Panc1 (cell line): ENCODE data around the gene APP. TPM values are rescaled to one million over a fixed set of nuclear protein-coding genes. Genes with fewer than 3 reads are reported as not detected.

Experiments used
- ATAC-seq: fragments of 200-7000 bp; cut with Tn5 transposase; 2 replicates; pipeline ENCODE4 v1.9.1; 2020; ENCODE audit warnings: mild to moderate bottlenecking, moderate library complexity
- BruUV-seq: library from RNA; stranded (reverse); fragments of 400-500 nt; replicated peaks from 2 replicates; lab custom pipeline; 2021; lab: Mats Ljungman, UMichigan
- CTCF ChIA-PET: fragments of 300-600 bp; sonication (Branson Sonifier 250); formaldehyde crosslinking; loops from one replicate; lab custom pipeline; 2022; ENCODE audit warnings: antibody characterized with exemption; lab: Charles Lee
- POLR2A ChIA-PET: fragments of 300-600 bp; sonication (Branson Sonifier 250); formaldehyde crosslinking; loops from one replicate; lab custom pipeline; 2022; ENCODE audit warnings: antibody characterized with exemption; lab: Charles Lee
- DNase-seq: peaks from one replicate; pipeline ENCODE4 v3.0.0-alpha.2; 2010; ENCODE audit warnings: low read depth, low spot score
- H3K27ac ChIP-seq: 2 replicates; pipeline ENCODE4 v1.5.1; 2011; ENCODE audit warnings: mild to moderate bottlenecking, low read length, inconsistent platforms
- H3K27me3 ChIP-seq: fragments of 200-500 bp; sonication (Bioruptor generic); 2 replicates; pipeline ENCODE4 v1.6.0; 2014; ENCODE audit warnings: low read length, inconsistent platforms; ENCODE audit not compliant: control insufficient read depth, insufficient read depth
- H3K36me3 ChIP-seq: fragments of 200-500 bp; sonication (Bioruptor generic); 2 replicates; pipeline ENCODE4 v1.5.1; 2014; ENCODE audit warnings: inconsistent platforms, mild to moderate bottlenecking, low read length, moderate library complexity; ENCODE audit not compliant: control insufficient read depth, insufficient read depth
- H3K4me1 ChIP-seq: 2 replicates; pipeline ENCODE4 v1.5.1; 2011; ENCODE audit warnings: inconsistent platforms, mild to moderate bottlenecking, low read length, moderate library complexity; ENCODE audit not compliant: control insufficient read depth, insufficient read depth
- H3K4me3 ChIP-seq, 2 experiments: 2 replicates each; pipeline ENCODE4 v1.5.1; 2011 to 2012; ENCODE audit warnings: low read depth in 2 of 2, low read length in 2 of 2, mild to moderate bottlenecking in 2 of 2, inconsistent platforms in 1 of 2, moderate library complexity in 1 of 2
- H3K9me3 ChIP-seq: fragments of 200-500 bp; sonication (Bioruptor generic); 2 replicates; pipeline ENCODE4 v1.5.1; 2014; ENCODE audit warnings: low read depth, mild to moderate bottlenecking, inconsistent platforms, low read length, moderate library complexity; ENCODE audit not compliant: control insufficient read depth, insufficient read depth
- POLR2AphosphoS5 ChIP-seq: IDR thresholded peaks from 2 replicates; pipeline ENCODE4 v1.6.1; 2012; ENCODE audit warnings: mild to moderate bottlenecking, low read depth, low read length, moderate library complexity
- REST ChIP-seq, 2 experiments: IDR thresholded peaks; 2 replicates each; pipeline ENCODE4 v1.6.1; 2011 to 2012; ENCODE audit warnings: low read depth in 2 of 2, control low read depth in 1 of 2, low read length in 1 of 2, mild to moderate bottlenecking in 1 of 2, moderate library complexity in 1 of 2; ENCODE audit not compliant: insufficient read depth in 1 of 2
- SIN3A ChIP-seq: IDR thresholded peaks from 2 replicates; pipeline ENCODE4 v1.6.1; 2012; ENCODE audit warnings: low read depth, mild to moderate bottlenecking, low read length, moderate library complexity, borderline replicate concordance; ENCODE audit not compliant: insufficient read depth
- TCF7L2 ChIP-seq: IDR thresholded peaks from 2 replicates; pipeline ENCODE4 v1.6.1; 2011; ENCODE audit warnings: mild to moderate bottlenecking, low read depth, low read length, inconsistent platforms
- in situ Hi-C: cut with HindIII; loops from 2 replicates; pipeline ENCODE4 v1.10.0; 2016; ENCODE audit warnings: low sequenced_read_pairs, low pct_unique_long_range_greater_than_20kb
- intact Hi-C: fragments of 100-400 bp; cut with micrococcal nuclease; formaldehyde crosslinking; loops from one replicate; pipeline ENCODE4 v1.10.0; 2022; ENCODE audit not compliant: unreplicated experiment
- total RNA-seq: library from RNA; stranded (reverse); gene quantifications from one replicate; pipeline ENCODE4 v1.2.1, GENCODE V29; 2021; ENCODE audit not compliant: unreplicated experiment
- TF ChIP-seq, protein P1 (sequence below): fragments of 450-650 bp; IDR thresholded peaks from 2 replicates; pipeline ENCODE4 v1.5.1; 2017; ENCODE audit warnings: mild to moderate bottlenecking

The APP gene
- total RNA-seq, 1 experiment from 2014 or later = 542 TPM

DNA sequence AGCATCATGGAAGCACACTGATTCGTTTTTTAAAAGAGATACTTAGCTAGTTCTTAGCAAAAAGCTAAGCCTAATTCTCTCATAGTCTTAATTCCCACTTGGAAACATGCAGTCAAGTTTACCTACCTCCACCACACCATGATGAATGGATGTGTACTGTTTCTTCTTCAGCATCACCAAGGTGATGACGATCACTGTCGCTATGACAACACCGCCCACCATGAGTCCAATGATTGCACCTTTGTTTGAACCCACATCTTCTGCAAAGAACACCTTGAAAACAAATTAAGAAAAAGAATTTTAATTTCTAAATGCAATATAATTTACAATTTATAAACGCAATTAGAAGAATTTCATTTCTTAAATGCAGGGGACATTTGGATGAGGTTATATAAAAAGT is 279.0 kb downstream of the APP start:
- Histone ChIP-seq H3K27ac (no peak overlapping the region), H3K9me3 (no peaks in the 10 kb centered on the region), H3K4me3 (no peak overlapping the region), H3K27me3 (no peaks in the 10 kb centered on the region), H3K4me1 (no peaks in the 10 kb centered on the region), H3K36me3 (peaks cover 16% of the 10 kb centered on the region)
- CTCF ChIA-PET = no interaction called here
- no peak for TF ChIP-seq REST (IDR thresholded peaks at IDR 0.05; ENCODE audit: insufficient read depth in 1 of 2, low read depth in 2 of 2, low read length in 1 of 2)
- no peak for TF ChIP-seq SIN3A
- TF ChIP-seq, protein P1, sequence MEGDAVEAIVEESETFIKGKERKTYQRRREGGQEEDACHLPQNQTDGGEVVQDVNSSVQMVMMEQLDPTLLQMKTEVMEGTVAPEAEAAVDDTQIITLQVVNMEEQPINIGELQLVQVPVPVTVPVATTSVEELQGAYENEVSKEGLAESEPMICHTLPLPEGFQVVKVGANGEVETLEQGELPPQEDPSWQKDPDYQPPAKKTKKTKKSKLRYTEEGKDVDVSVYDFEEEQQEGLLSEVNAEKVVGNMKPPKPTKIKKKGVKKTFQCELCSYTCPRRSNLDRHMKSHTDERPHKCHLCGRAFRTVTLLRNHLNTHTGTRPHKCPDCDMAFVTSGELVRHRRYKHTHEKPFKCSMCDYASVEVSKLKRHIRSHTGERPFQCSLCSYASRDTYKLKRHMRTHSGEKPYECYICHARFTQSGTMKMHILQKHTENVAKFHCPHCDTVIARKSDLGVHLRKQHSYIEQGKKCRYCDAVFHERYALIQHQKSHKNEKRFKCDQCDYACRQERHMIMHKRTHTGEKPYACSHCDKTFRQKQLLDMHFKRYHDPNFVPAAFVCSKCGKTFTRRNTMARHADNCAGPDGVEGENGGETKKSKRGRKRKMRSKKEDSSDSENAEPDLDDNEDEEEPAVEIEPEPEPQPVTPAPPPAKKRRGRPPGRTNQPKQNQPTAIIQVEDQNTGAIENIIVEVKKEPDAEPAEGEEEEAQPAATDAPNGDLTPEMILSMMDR = no peak
- no peak for TF ChIP-seq POLR2AphosphoS5
- no peak for TF ChIP-seq TCF7L2
- ATAC-seq = no peak
- POLR2A ChIA-PET = no interaction called here
- BruUV-seq = no TSS peak
- in situ Hi-C loops (no loop called here), intact Hi-C loops (no loop called here)
- no peak for DNase-seq

DNA sequence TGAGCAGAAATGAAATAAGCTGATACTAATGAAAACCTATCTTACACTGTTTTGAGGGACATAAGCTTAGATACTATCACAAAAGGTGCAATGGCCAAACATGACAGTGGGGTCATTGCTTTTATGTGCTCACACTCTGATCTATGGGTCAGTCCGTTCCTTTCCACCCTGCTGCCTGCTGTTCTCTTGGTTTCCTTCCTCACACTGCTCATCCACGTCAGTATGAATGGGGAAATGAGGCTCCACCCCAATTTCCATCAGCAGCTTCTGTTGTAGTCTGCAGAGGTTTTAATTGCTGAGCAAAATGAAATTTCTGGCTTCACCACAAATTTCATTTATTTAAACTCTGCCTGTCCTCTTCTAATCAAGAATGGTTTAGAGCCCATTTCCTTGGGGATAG is 280.6 kb downstream of the APP start:
- Histone ChIP-seq H3K4me3 (no peak overlapping the region), H3K27ac (no peak overlapping the region), H3K9me3 (no peaks in the 10 kb centered on the region), H3K27me3 (no peaks in the 10 kb centered on the region), H3K36me3 (peaks cover 11% of the 10 kb centered on the region), H3K4me1 (no peaks in the 10 kb centered on the region)
- no TSS peak for BruUV-seq
- POLR2A ChIA-PET = no interaction called here
- TF ChIP-seq POLR2AphosphoS5 (no peak), REST (IDR thresholded peaks at IDR 0.05; ENCODE audit: insufficient read depth in 1 of 2, low read depth in 2 of 2, low read length in 1 of 2) (no peak), SIN3A (no peak), TCF7L2 (no peak)
- TF ChIP-seq, protein P1 = no peak
- in situ Hi-C loops = no loop called here
- intact Hi-C loops = no loop called here
- no peak for ATAC-seq
- DNase-seq = no peak
- CTCF ChIA-PET = no interaction called here
